HCT116 (cell line): Measurements from ENCODE around the gene SYF2. TPM values are rescaled to one million over a fixed set of nuclear protein-coding genes. Genes with fewer than 3 reads are reported as not detected.

Source experiments
- ATAC-seq: fragments of 200-7000 bp; cut with Tn5 transposase; 2 replicates; pipeline ENCODE4 v1.9.1; 2020; ENCODE audit warnings: mild to moderate bottlenecking, moderate library complexity
- BruUV-seq: library from RNA; stranded (reverse); fragments of 400-500 nt; replicated peaks from 2 replicates; lab custom pipeline; 2021; lab: Mats Ljungman, UMichigan
- CTCF ChIA-PET: fragments of 300-600 bp; sonication (Branson Sonifier 250); formaldehyde crosslinking; loops from one replicate; lab custom pipeline; 2021; ENCODE audit warnings: antibody characterized with exemption; lab: Charles Lee
- POLR2A ChIA-PET: fragments of 300-600, 350-600 bp; sonication (Branson Sonifier 250); formaldehyde crosslinking; loops from one replicate; lab custom pipeline; 2021; ENCODE audit warnings: antibody characterized with exemption; lab: Charles Lee
- RAD21 ChIA-PET, 2 experiments: fragments of 300-600 bp; sonication (Branson Sonifier 250); formaldehyde crosslinking; loops; one replicate each; lab custom pipeline; 2023; ENCODE audit warnings: low total read pairs in 2 of 2; ENCODE audit not compliant: uncharacterized antibody in 2 of 2, unreplicated experiment in 2 of 2, low non-redundant PET in 1 of 2; lab: Charles Lee
- DNase-seq: peaks from one replicate; pipeline ENCODE4 v3.0.0-alpha.2; 2010; ENCODE audit warnings: low read depth, low spot score
- H2AFZ ChIP-seq: fragments of 200-600 bp; shearing (Covaris generic), sonication (generic); 2 replicates; pipeline ENCODE4 v1.6.1; 2017; ENCODE audit warnings: low read depth, mixed run types, mixed read lengths, antibody characterized with exemption, low read length; ENCODE audit not compliant: poor library complexity, severe bottlenecking
- H3K27ac ChIP-seq: 2 replicates; pipeline ENCODE4 v1.5.1; 2012; ENCODE audit warnings: low read depth, low read length
- H3K27me3 ChIP-seq: fragments of 200-600 bp; sonication (generic); 2 replicates; pipeline ENCODE4 v1.6.1; 2016; ENCODE audit warnings: mixed run types, low read length, mixed read lengths; ENCODE audit not compliant: insufficient read depth
- H3K36me3 ChIP-seq, 2 experiments: fragments of 200-500 bp in 1 of 2; fragments of 200-600 bp in 1 of 2; sonication (Bioruptor generic) in 1 of 2; sonication (generic) in 1 of 2; 2 replicates each; pipeline versions ENCODE4 v1.5.1 to v1.6.1; 2014 to 2016; ENCODE audit warnings: low read length in 2 of 2, inconsistent platforms in 1 of 2, mixed read lengths in 1 of 2, mixed run types in 1 of 2; ENCODE audit not compliant: insufficient read depth in 2 of 2, control insufficient read depth in 1 of 2
- H3K4me1 ChIP-seq, 2 experiments: fragments of 200-600 bp in 1 of 2; sonication (generic) in 1 of 2; 2 replicates each; pipeline versions ENCODE4 v1.5.1 to v1.6.1; 2012 to 2017; ENCODE audit warnings: low read length in 2 of 2, inconsistent platforms in 1 of 2, mild to moderate bottlenecking in 1 of 2, mixed read lengths in 1 of 2, mixed run types in 1 of 2, moderate library complexity in 1 of 2; ENCODE audit not compliant: insufficient read depth in 2 of 2, control insufficient read depth in 1 of 2
- H3K4me2 ChIP-seq: fragments of 200-600 bp; sonication (generic); 2 replicates; pipeline ENCODE4 v1.6.1; 2017; ENCODE audit warnings: mixed run types, low read length, mixed read lengths
- H3K4me3 ChIP-seq, 2 experiments: fragments of 200-600 bp in 1 of 2; sonication (generic) in 1 of 2; replicated peaks in 1 of 2; 2 replicates each; pipeline ENCODE4 v1.5.1; 2011 to 2016; ENCODE audit warnings: low read length in 2 of 2, control low read depth in 1 of 2, low read depth in 1 of 2, mild to moderate bottlenecking in 1 of 2, mixed read lengths in 1 of 2, mixed run types in 1 of 2
- H3K79me2 ChIP-seq: fragments of 200-600 bp; sonication (generic); 2 replicates; pipeline ENCODE4 v1.6.1; 2017; ENCODE audit warnings: mild to moderate bottlenecking, mixed run types, low read length, moderate library complexity, mixed read lengths; ENCODE audit not compliant: insufficient read depth
- H3K9ac ChIP-seq: fragments of 200-600 bp; sonication (generic); 2 replicates; pipeline ENCODE4 v1.6.1; 2016; ENCODE audit warnings: low read length, mixed read lengths
- H3K9me2 ChIP-seq: fragments of 200-600 bp; sonication (generic), shearing (Covaris generic); 2 replicates; pipeline ENCODE4 v1.6.1; 2017; ENCODE audit warnings: mixed run types, mild to moderate bottlenecking, moderate library complexity; ENCODE audit not compliant: insufficient read depth
- H3K9me3 ChIP-seq, 2 experiments: fragments of 200-500 bp in 1 of 2; fragments of 200-600 bp in 1 of 2; sonication (Bioruptor generic) in 1 of 2; sonication (generic) in 1 of 2; 2 replicates each; pipeline ENCODE4 v1.6.1; 2014 to 2017; ENCODE audit warnings: low read length in 2 of 2, mixed read lengths in 2 of 2, inconsistent platforms in 1 of 2, low read depth in 1 of 2, mild to moderate bottlenecking in 1 of 2, mixed run types in 1 of 2, moderate library complexity in 1 of 2; ENCODE audit not compliant: control insufficient read depth in 1 of 2, insufficient read depth in 1 of 2
- H4K20me1 ChIP-seq: fragments of 200-600 bp; sonication (generic), shearing (Covaris generic); 2 replicates; pipeline ENCODE4 v1.6.1; 2017; ENCODE audit warnings: mixed run types, mild to moderate bottlenecking, moderate library complexity; ENCODE audit not compliant: insufficient read depth
- ELF1 ChIP-seq: IDR thresholded peaks from 2 replicates; pipeline ENCODE4 v1.6.1; 2012; ENCODE audit warnings: low read depth, borderline replicate concordance
- EZH2phosphoT487 ChIP-seq: fragments of 200-600 bp; IDR thresholded peaks from 2 replicates; pipeline ENCODE4 v1.6.1; 2018; ENCODE audit warnings: antibody characterized with exemption, borderline replicate concordance
- FOSL1 ChIP-seq: IDR thresholded peaks from 2 replicates; pipeline ENCODE4 v1.6.1; 2012; ENCODE audit warnings: low read depth
- RAD21 ChIP-seq: IDR thresholded peaks from 2 replicates; pipeline ENCODE4 v1.6.1; 2012; ENCODE audit warnings: low read depth, mild to moderate bottlenecking
- SIN3A ChIP-seq: IDR thresholded peaks from 2 replicates; pipeline ENCODE4 v1.6.1; 2012; ENCODE audit warnings: low read depth
- SP1 ChIP-seq: IDR thresholded peaks from 2 replicates; pipeline ENCODE4 v1.6.1; 2012; ENCODE audit warnings: low read depth
- ZFX ChIP-seq: fragments of 450-650 bp; IDR thresholded peaks from 2 replicates; pipeline ENCODE4 v1.6.1; 2017
- intact Hi-C: fragments of 100-400 bp; cut with micrococcal nuclease; formaldehyde crosslinking; loops from 2 replicates; pipeline ENCODE4 v1.10.0; 2022
- total RNA-seq: library from RNA; stranded (reverse); gene quantifications from one replicate; pipeline ENCODE4 v1.2.1, GENCODE V29; 2021; ENCODE audit not compliant: unreplicated experiment
- TF ChIP-seq, protein P1 (sequence below): IDR thresholded peaks from 2 replicates; pipeline ENCODE4 v1.6.1; 2012
- TF ChIP-seq, protein P2 (sequence below): IDR thresholded peaks from 2 replicates; pipeline ENCODE4 v1.6.1; 2012
- TF ChIP-seq, protein P3 (sequence below): IDR thresholded peaks from 2 replicates; pipeline ENCODE4 v1.6.1; 2012; ENCODE audit warnings: low read depth
- TF ChIP-seq, protein P4 (sequence below): IDR thresholded peaks from 2 replicates; pipeline ENCODE4 v1.6.1; 2011; ENCODE audit warnings: mild to moderate bottlenecking, low read length, moderate library complexity; ENCODE audit not compliant: insufficient replicate concordance; ENCODE audit errors: extremely low read depth

The SYF2 gene
- total RNA-seq, 1 experiment from 2014 or later: 40.4 TPM

DNA sequence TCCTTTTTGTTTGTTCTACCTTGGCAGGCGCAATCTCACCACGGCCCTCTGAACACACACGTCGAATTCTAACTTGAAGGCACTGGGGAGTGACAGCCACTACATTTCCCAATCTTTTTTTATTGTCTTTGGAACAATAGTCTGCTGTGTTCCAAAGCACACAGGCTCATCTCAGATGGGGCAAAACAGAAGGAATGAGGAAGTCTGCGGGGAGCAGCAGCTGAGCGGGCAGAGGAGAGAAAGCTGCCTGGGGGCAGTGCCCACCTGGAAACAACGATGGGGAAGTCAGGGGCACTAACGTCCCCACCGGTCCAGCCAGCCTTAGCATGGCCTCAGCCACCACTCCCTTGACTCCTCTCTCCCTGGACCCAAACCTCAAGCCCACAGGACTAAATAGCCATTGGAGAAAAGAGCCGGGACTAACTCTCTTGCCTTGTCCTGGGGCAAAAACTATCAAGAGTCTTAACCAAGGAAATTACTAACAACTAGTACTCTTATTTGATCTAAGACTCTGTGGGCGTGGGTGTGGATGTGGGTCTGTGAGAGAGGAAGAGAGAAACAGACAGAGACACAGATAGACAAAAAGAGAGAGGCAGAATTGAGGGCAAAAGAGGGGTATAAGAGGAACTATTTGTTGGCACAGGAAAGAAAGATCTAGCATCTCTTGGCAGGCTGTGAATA is 34.2 kb downstream of the SYF2 start:
- Histone ChIP-seq H3K9ac (no peak overlapping the region), H3K27me3 (no peaks in the 10 kb centered on the region), H3K9me3 (no peaks in the 10 kb centered on the region), H3K4me3 (no peak overlapping the region)
- 0 out of 2 replicates have a peak, but pooled peaks have one; percentile 26 for ATAC-seq
- intact Hi-C loops: no loop called here
- TF ChIP-seq, protein P1, sequence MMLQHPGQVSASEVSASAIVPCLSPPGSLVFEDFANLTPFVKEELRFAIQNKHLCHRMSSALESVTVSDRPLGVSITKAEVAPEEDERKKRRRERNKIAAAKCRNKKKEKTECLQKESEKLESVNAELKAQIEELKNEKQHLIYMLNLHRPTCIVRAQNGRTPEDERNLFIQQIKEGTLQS: no peak
- TF ChIP-seq, protein P2, sequence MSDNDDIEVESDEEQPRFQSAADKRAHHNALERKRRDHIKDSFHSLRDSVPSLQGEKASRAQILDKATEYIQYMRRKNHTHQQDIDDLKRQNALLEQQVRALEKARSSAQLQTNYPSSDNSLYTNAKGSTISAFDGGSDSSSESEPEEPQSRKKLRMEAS: no peak
- TF ChIP-seq RAD21: no peak
- no peak for TF ChIP-seq FOSL1
- no peak for TF ChIP-seq ZFX
- TF ChIP-seq EZH2phosphoT487: no peak
- TF ChIP-seq, protein P3, sequence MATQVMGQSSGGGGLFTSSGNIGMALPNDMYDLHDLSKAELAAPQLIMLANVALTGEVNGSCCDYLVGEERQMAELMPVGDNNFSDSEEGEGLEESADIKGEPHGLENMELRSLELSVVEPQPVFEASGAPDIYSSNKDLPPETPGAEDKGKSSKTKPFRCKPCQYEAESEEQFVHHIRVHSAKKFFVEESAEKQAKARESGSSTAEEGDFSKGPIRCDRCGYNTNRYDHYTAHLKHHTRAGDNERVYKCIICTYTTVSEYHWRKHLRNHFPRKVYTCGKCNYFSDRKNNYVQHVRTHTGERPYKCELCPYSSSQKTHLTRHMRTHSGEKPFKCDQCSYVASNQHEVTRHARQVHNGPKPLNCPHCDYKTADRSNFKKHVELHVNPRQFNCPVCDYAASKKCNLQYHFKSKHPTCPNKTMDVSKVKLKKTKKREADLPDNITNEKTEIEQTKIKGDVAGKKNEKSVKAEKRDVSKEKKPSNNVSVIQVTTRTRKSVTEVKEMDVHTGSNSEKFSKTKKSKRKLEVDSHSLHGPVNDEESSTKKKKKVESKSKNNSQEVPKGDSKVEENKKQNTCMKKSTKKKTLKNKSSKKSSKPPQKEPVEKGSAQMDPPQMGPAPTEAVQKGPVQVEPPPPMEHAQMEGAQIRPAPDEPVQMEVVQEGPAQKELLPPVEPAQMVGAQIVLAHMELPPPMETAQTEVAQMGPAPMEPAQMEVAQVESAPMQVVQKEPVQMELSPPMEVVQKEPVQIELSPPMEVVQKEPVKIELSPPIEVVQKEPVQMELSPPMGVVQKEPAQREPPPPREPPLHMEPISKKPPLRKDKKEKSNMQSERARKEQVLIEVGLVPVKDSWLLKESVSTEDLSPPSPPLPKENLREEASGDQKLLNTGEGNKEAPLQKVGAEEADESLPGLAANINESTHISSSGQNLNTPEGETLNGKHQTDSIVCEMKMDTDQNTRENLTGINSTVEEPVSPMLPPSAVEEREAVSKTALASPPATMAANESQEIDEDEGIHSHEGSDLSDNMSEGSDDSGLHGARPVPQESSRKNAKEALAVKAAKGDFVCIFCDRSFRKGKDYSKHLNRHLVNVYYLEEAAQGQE: no peak
- no peak for TF ChIP-seq SP1
- TF ChIP-seq, protein P4, sequence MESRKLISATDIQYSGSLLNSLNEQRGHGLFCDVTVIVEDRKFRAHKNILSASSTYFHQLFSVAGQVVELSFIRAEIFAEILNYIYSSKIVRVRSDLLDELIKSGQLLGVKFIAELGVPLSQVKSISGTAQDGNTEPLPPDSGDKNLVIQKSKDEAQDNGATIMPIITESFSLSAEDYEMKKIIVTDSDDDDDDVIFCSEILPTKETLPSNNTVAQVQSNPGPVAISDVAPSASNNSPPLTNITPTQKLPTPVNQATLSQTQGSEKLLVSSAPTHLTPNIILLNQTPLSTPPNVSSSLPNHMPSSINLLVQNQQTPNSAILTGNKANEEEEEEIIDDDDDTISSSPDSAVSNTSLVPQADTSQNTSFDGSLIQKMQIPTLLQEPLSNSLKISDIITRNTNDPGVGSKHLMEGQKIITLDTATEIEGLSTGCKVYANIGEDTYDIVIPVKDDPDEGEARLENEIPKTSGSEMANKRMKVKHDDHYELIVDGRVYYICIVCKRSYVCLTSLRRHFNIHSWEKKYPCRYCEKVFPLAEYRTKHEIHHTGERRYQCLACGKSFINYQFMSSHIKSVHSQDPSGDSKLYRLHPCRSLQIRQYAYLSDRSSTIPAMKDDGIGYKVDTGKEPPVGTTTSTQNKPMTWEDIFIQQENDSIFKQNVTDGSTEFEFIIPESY: no peak
- no peak for TF ChIP-seq ELF1
- TF ChIP-seq SIN3A: no peak
- TF ChIP-seq, all 23 proteins: peak for 0
- Histone ChIP-seq H3K27ac (no peak overlapping the region), H3K79me2 (no peaks in the 10 kb centered on the region), H3K36me3 (no peaks in the 10 kb centered on the region), H2AFZ (no peak overlapping the region), H3K9me2 (no peaks in the 10 kb centered on the region), H3K4me1 (peaks cover 0 to 6% of the 10 kb centered on the region in 2 experiments; a peak in 1 of 4 replicates), H4K20me1 (no peaks in the 10 kb centered on the region), H3K4me2 (no peak overlapping the region)
- CTCF ChIA-PET: no interaction called here
- no TSS peak for BruUV-seq
- POLR2A ChIA-PET: no interaction called here
- DNase-seq: no peak
- RAD21 ChIA-PET: no interaction called here
